Tibial artery (tissue), 4 donors: ENCODE measurements around the gene SLC41A3.

Experiments used
- DNase-seq, 2 donors: peaks; one replicate each; pipeline ENCODE4 v3.0.0-alpha.2; 2019
- H3K27ac ChIP-seq, 2 donors: fragments of 200-600 bp; sonication (generic) in 1 of 2; 1 replicate in 1 of 2; 2 replicates in 1 of 2; pipeline ENCODE4 v1.5.1; 2018 to 2019; ENCODE audit warnings: mild to moderate bottlenecking in 1 of 2
- H3K27me3 ChIP-seq, 2 donors: fragments of 200-600 bp; sonication (generic) in 1 of 2; one replicate each; pipeline versions ENCODE4 v1.5.1 to v1.6.0; 2016 to 2019
- H3K36me3 ChIP-seq, 3 donors: fragments of 200-600 bp; sonication (generic) in 2 of 3; one replicate each; pipeline ENCODE4 v1.5.1; 2016 to 2019; ENCODE audit warnings: mild to moderate bottlenecking in 2 of 3
- H3K4me1 ChIP-seq, 4 donors: fragments of 200-600 bp; sonication (generic) in 2 of 4; 1 replicate in 3 of 4; 2 replicates in 1 of 4; pipeline ENCODE4 v1.5.1; 2016 to 2019
- H3K4me3 ChIP-seq, 2 donors: fragments of 200-600 bp; sonication (generic) in 1 of 2; 1 replicate in 1 of 2; 2 replicates in 1 of 2; pipeline ENCODE4 v1.5.1; 2018 to 2019; ENCODE audit warnings: mild to moderate bottlenecking in 2 of 2
- H3K9me3 ChIP-seq, 3 donors: fragments of 200-600 bp; sonication (generic) in 1 of 3; one replicate each; pipeline ENCODE4 v1.5.1; 2016 to 2019
- CTCF ChIP-seq, 2 experiments: fragments of 200-600 bp in 1 of 2; fragments of 450-650 bp in 1 of 2; IDR thresholded peaks; one replicate each; pipeline ENCODE4 v1.5.1; 2017 to 2019; ENCODE audit warnings: antibody characterized with exemption in 2 of 2, mild to moderate bottlenecking in 1 of 2, moderate library complexity in 1 of 2
- intact Hi-C: fragments of 100-400 bp; cut with DNase I; formaldehyde crosslinking; loops from one replicate; pipeline ENCODE4 v1.15.0; 2023; ENCODE audit warnings: low total_unique reads

Gene SLC41A3

DNA sequence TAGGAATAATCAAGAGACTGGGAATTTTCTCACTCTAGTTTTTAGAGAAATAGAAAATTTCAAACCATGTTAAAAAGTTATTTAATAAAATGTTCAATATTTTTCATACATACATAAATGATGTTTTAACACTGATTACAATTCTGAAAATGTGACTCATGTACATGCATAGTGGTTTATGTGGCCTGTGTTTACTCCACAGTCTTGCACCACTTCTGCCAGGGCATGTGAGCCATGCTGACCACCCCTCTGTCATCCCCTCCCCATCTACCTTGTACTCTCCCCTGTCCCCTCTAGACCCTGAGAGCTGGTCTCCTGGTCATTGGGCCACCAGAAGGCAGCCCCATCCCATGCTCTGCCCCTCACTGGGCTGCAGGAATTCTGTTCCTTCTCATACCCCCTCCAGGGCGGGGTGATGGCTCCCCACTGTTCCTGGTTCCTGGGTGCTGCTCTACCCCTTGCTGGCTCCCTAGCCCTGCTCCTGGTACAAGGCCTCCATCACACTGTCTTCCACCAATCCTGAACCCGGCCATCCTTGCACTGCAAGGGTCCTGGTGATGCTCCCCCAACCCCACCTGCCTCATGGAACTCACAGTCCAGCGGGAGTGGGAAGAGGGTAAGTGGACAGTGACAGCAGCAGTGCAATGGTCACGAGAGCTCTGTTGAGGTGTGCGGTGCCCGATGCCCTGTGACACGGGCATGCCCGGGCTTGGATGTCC is 24.2 kb upstream of the SLC41A3 start:
- no peaks in the 10 kb centered on the region for H3K9me3 ChIP-seq
- no peak overlapping the region for H3K27ac ChIP-seq
- peaks cover 0 to 59% (median 0%) of the 10 kb centered on the region in 3 donors for H3K36me3 ChIP-seq
- H3K27me3 ChIP-seq: no peaks in the 10 kb centered on the region
- DNase-seq: peak; percentile 11 to 50
- TF ChIP-seq CTCF (IDR thresholded peaks at IDR 0.05): no peak
- peaks cover 0 to 9% (median 9%) of the 10 kb centered on the region in 4 donors for H3K4me1 ChIP-seq
- intact Hi-C loops: no loop called here
- H3K4me3 ChIP-seq: no peak overlapping the region

- no peaks in the 10 kb centered on the region for H3K27me3 ChIP-seq
- intact Hi-C loops: no loop called here
- peaks cover 3 to 17% (median 16%) of the 10 kb centered on the region in 4 donors for H3K4me1 ChIP-seq
- peak; percentile 11 to 44 for DNase-seq
- H3K27ac ChIP-seq: no peak overlapping the region
- no peak for TF ChIP-seq CTCF (IDR thresholded peaks at IDR 0.05)
- H3K4me3 ChIP-seq: no peak overlapping the region
- peaks cover 0 to 59% (median 0%) of the 10 kb centered on the region in 3 donors for H3K36me3 ChIP-seq
- no peaks in the 10 kb centered on the region for H3K9me3 ChIP-seq
Observed at GRCh38 chr3:126107203-126107939, 23.4 kb upstream of the SLC41A3 start.

DNA sequence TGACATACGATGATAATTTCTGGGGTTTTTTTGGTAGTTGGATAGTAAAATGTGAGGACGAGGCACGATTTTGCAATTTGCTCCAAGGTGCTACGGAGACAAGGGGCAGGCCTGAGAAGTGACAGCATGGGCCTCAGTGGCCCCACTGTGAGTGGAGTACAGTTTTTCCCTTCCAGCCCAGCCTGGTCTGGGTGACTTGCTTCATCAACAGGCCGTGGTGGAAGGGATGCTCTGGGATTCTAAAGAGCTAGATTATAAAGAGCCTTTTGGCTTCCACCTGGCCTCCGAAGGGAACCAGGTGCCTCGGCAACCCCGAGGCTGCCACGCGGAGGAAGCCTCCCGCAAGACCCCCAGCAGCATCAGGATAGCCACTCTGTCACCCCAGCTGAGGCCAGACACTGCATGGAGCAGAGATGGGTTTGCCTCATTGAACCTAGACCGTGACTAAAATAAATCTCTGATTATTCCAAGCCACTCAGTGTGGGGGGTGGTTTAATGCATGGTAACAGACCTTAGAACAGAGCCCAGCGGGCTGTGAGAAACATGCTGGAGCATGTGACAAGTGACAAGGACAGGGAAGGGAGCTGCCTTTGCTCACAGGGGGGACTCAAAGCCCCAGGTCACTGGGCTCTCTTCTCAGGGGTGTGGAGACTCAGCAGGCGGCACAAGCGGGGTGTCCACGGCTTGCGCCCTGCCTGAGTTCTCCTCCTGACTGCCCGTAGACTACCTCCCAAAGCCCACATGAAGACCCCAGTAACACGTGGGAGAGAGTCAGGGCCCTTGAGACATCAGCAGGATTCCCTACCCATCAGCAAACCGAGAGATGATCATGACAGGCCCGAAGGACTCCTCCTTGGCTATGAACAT is 22.6 kb upstream of the SLC41A3 start:
- peak; percentile 11 to 43 for DNase-seq
- Histone ChIP-seq H3K9me3 (no peaks in the 10 kb centered on the region), H3K4me3 (no peak overlapping the region), H3K4me1 (peaks cover 3 to 25% (median 24%) of the 10 kb centered on the region in 4 donors), H3K27ac (no peak overlapping the region), H3K27me3 (no peaks in the 10 kb centered on the region), H3K36me3 (peaks cover 0 to 59% (median 0%) of the 10 kb centered on the region in 3 donors)
- intact Hi-C loops: no loop called here
- no peak for TF ChIP-seq CTCF (IDR thresholded peaks at IDR 0.05)

DNA sequence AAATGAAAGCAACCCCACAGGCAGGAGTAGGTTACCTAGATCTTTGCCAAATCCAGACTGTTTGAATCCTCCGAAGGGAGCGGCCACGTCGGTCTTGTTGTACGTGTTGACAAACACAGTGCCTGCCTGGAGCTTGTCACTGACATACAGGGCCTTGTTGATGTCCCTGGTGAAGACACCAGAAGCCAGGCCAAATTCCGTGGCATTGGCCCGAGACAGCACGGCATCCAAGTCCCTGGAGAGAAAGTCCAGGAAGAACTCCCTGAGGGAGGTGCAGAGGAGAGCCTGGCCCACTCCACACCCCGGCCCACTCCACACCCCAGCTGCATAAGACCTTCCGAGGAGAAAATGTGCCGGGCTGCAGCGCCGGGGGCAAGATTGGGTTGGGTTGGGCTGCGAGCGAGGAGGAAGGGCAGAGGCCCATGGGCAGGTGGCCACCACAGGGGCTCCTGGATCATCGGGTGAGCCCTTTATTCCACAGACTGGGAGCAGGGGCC is 21.8 kb upstream of the SLC41A3 start:
- Histone ChIP-seq H3K9me3 (no peaks in the 10 kb centered on the region), H3K4me1 (peaks cover 3 to 33% (median 33%) of the 10 kb centered on the region in 4 donors), H3K4me3 (no peak overlapping the region), H3K27me3 (no peaks in the 10 kb centered on the region), H3K36me3 (peaks cover 0 to 57% (median 0%) of the 10 kb centered on the region in 3 donors), H3K27ac (no peak overlapping the region)
- TF ChIP-seq CTCF (IDR thresholded peaks at IDR 0.05): no peak
- intact Hi-C loops: no loop called here
- peak in 1 of 2 donors; percentile 53 for DNase-seq
